NCI-H524 treated with DMSO at 0.1 percent for 48 hours (cell line): ENCODE results near the gene PSMB10.
"Not testable (repeated sequence)": the region's sequence is repeated elsewhere in the genome, so short reads cannot be mapped to it uniquely, and the experiment has no call there.

Experiments
- DNase-seq: peaks from one replicate; lab custom pipeline; 2025; lab: John Stamatoyannopoulos, UW

The PSMB10 gene

DNA sequence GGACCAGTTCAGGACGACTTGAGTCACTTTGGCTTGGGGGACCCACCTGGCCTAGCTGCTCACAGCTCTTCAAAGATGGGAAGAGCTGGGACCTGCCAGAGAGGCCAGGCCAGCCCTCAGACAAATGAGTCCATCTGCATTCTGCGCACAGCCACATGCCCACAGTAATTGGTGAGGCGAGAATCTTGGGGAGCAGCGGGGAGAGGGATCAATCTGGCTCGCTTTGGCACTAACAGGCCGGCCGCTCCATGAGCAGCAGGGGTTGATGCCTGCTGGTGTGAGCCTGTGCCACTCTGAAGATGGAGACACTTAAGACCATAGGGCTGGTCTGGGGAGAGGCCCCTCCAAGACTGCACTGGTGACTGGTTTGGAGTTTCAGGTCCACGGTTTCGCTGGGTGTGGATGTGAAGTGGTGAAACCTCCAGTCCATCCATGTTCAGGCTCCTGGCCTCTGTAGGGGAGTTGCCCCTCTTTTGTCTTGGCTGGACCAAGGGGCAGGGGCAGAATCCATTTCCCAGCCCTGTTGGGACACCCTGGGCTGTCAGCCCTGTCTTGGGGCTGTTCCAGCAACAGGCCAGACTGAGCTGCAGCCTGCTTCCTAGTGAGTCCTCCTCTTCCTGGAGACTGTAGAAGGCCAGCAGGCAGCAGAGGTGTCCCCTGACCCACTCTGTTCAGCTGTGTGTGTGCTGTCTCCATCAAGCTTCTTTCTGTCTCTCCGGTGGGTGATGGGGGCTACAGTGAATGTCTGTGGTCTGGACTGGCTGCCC is 12.3 kb downstream of the PSMB10 start:
- DNase-seq: no peak

DNA sequence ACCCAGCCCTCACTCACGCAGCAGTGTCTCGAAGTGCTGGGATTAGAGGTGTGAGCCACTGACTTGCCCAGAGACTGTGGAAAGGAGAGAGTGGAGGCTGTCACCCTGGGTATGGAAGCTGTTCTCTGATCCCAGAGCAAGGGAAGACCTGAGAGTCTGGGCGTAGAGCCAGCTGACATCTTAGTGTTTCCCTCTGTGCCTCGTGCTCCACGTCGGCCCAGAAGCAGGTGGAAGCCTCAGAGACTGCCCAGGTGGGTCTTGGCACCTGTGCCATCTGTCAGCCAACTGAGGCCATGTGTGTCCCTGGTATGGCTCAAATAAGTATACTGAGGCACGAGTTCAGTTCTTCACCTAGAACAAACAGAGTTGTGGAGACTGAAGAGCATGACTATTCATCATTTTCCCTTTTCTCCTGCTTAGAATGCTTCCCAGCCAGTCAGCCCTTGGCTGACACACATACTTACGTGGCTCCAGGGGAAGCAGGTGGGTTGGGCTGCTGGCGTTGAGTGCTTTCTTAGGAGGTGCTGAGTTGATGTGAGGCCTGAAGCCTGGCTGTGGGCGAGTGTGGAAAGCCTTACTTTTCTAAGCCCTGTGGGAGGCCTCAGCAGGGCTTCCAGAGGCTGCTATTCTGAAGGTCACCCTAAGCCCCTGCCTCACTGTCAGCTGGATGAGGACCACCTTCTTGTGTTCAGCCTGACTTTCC is 13.1 kb downstream of the PSMB10 start:
- DNase-seq: no peak

DNA sequence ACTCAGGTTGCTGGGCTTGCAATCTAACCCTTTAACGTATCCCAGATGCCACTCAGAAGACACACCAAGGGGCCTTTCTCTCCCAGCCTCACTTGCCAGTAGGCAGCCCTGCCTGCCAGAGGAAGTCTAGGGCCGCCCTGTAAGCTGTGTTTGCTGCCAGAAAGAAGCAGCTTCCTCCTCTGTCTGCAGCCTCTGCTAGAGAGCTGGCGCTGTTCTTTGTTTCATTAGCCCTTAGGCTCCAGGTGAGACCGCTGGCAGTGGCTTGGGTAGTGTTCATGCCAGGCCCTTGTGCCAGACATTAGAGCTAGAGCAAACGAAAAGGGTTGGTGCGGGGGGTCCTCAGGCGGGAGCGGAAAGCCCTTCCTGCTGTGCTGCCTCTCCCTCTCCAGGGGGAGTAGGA is 13.9 kb downstream of the PSMB10 start:
- no peak for DNase-seq

DNA sequence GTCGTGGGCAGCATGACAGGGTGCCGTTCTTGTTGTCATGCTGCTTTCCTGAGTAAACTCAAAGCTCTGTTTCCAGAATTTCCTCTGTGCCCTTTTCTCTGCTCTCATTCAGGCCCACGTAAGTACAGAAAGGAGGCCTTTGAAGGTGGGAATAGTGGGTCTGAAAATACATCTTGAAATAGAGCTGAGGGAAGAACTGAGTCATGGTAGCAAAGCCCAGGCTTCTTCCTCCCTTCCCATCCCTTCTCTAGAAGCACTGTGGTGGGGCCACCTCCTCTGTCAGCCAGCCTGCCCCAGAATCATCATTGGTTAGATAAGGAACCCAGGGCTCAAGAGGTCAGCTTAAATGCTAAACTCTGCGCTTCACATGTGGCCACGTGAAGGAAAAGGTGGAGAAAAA is 14.4 kb downstream of the PSMB10 start:
- DNase-seq: no peak

DNA sequence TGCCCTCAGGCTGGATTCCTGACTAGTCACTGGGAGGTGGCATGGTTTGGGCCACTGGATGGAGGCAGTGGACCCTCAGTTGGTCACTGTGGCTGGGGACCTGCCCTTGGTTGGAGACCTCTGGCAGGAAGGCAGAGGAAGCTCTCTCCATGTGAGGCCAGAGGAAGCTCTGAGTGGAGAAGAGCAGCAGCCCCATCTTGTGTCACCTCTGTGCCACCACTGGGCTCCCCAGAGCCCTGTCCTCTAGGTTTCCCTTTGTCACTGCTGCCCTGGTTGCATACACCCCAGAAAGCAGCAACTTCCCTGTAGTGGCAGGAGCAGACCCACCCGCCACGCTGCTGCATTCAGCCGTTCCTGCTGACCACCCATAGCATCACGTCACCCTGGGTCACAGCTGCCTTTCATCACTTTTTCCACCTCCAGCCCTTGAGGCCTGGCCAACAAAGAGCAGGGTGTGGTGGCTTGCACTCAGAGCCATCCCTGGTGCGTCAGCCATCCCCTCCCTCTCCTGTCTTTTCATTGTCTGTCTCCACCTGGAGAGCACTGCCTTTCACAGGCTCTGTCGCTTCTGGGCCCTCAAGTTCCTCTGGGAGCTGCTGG is 16.9 kb downstream of the PSMB10 start:
- DNase-seq: no peak

DNA sequence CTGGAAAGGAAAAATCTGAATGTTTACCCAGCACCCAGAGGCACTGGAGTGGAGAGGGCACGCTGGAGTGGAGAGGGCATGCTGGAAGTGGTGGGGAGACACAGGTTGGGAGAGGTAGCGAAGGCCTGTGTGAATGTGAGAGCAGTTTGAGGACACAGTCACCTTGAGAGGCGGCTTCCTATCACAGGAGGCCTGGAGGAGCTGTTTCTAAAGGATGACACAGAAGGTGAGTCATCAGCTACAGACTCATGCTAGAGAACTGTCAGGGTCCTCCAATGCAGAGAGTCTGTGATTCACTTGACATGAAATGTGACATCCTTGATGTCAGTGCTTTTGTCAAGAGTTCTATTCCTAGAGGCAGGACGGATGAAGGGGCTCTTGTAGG is 18.8 kb downstream of the PSMB10 start:
- no peak for DNase-seq

DNA sequence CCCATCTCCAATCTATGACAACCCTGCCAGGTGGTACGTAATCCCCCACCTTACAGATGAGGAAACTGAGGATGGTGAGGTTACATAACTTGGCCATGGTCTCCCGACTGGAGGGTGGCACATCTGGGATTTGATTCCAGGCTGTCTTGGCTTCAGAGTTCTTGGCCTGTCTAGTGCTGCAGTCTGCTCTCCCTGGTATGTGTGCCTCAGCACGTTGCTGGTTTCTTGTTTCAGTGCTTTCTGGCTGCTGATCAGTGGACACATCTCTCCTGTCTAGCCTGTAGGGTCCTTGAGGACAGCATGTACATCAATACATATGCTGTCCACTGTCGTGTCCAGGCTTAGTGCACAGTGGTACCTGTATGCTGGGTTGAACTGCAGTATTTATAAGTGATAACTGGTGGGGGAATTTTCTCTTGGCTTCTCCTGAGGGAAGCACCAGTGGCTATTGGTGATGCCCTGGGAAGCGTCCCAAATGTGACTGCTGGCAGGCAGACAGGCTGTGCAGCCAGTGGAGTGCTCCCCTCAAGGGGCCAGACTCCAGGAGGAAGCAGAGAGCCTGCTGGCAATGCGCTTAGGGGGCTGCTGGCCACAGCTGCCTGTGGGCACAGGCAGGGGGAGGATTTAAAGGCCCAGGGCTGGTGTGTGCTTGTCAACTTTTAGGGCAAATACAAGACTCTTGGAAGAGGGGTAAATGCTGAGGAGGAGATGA is 19.4 kb downstream of the PSMB10 start:
- DNase-seq: no peak

DNA sequence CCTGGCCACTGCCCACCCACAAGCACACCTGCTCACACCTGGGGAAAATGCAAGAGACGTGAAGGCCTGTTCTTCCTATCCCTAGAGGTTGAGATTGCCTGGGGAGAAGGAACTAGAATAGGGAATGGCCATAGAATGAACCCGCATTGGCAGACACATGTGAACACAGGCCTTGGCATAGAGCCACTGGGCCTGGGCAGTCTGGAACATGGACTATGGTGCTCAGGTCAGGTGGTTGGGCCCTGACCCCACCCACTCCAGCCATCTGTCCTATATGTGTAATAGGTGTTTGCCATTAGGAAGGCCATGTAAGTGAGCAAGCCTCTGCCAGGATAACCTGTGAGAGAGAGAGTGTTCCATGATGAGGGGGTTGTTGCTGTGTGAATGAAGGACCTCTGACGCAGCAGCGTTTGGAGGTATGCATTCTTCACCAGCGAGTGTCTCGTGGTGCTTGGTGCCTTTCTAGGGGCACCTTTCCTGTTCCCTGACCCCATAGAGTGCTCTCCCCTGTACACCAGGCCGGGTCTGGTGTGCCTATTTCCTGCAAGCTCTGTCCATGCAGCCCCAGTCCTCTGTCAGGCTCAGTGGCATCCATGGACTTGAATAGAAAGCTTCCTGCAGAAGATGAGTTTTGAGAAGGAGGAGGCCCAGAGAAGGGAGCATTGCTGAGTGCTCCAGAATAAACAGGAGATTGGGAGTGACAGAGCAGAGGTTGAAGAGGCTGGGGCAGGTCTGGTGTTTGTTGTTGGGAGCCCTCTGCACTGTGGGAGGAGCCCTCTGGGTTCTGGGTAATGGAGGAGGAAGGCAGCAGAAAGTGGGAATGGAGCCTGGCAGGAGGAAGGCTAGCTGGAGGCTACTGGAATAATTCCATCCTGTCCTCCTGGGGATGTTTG is 20.6 kb downstream of the PSMB10 start:
- no peak for DNase-seq

DNA sequence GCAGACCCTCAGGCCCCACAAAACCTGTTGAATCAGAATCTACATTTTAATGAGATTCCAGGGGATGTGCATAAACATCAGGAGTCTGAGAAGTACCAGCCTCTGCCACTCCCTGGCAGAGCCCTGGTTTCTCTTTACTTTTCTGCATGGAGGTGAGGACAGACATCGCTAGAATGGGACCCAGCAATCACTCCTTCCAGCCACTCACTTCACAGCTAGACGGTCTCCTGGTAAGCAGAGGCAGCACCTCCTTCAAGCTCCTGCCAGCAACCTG is 21.2 kb downstream of the PSMB10 start:
- not testable (repeated sequence) for DNase-seq

DNA sequence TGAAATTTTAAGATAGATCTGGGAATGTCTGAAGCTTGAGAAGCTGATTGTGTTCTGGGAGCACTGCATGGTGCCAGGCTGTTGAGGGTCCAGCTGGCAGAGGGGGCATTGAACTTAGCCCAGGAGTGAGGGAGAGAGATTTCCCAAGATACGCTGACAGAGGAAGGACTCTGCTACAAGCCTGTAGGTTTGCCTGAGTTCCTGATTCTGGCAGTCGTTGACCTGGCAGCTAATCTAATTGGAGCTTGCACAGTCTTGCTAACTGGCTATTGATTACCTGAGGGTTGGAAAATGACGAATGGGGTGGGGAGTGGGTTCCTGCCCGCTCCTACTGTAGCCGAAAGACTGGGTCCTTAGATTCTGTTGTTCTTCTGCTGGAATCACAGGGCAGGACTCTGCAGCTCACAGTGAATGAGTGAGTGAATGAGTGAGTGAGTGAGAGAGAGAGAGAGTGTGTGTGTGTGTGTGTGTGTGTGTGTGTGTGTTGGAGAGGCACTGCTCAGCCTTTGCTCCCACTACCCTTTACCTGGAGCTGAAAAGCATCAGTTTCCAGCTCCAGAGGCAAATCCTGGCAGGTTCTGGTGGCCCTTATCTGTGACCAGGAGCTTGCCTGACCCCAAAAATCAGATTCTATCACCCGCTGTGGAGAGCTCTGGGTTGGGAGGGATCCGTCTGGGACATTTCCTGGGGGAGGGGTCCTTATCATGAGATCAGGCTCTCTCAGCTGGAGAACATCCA is 21.7 kb downstream of the PSMB10 start:
- DNase-seq: no peak

DNA sequence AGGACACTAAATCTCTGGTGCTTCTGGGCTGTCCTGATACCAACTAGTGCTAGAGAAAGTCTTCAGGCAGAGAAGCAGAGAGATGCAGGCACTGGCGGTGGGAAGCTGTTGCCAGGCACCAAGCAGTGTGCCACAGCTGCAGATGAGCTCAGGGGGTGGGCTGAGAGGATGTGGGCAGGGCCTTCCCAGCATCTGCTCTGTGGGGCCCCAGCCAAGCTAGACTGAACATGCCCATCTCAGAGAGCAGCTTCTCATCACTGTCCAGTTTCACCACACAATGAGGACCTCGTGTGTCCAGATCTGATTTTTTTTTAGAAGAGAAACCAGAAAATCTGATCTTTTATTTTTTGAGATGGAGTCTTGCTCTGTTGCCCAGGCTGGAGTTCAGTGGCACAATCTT is 26.5 kb downstream of the PSMB10 start:
- no peak for DNase-seq

DNA sequence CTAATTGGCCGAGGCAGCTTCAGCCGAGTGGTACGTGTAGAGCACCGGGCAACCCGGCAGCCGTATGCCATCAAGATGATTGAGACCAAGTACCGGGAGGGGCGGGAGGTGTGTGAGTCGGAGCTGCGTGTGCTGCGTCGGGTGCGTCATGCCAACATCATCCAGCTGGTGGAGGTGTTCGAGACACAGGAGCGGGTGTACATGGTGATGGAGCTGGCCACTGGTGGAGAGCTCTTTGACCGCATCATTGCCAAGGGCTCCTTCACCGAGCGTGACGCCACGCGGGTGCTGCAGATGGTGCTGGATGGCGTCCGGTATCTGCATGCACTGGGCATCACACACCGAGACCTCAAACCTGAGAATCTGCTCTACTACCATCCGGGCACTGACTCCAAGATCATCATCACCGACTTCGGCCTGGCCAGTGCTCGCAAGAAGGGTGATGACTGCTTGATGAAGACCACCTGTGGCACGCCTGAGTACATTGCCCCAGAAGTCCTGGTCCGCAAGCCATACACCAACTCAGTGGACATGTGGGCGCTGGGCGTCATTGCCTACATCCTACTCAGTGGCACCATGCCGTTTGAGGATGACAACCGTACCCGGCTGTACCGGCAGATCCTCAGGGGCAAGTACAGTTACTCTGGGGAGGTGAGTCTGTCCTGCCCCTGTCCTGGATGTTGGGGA is 27.5 kb downstream of the PSMB10 start:
- no peak for DNase-seq

DNA sequence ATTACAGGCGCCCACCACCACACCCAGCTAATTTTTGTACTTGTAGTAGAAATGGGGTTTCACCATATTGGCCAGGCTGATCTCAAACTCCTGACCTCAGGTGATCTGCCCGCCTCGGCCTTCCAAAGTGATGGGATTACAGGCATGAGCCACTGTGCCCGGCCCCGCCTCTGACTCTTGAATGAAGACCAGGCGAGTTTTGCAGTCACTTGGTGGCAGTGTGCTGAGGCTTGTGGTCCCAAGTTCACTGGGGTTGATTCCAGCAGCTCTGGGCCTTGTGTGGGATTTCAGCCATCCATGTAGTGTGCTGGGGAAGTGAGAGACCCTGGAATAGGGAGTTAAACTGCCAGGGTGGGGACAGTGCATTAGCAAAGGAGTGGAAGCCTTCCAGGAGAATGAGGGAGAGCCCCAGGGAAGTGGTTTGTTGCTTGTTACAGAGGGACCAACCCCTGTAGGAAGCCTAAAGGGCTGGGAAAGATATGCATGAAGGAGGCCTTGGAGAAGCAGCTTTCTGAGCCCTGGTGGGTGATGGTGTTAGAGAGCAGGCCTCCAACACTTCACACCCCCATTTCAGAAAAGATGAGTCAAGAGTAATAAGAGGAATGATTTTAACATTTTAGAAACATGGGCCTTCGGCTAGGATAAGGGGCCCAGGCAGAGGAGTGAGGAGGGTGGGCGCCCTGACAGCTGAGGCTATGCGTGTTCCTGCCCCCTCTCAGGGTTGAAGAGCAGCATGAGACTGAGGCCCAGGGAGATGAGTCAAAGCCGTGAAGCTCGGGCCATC is 29.1 kb downstream of the PSMB10 start:
- no peak for DNase-seq

DNA sequence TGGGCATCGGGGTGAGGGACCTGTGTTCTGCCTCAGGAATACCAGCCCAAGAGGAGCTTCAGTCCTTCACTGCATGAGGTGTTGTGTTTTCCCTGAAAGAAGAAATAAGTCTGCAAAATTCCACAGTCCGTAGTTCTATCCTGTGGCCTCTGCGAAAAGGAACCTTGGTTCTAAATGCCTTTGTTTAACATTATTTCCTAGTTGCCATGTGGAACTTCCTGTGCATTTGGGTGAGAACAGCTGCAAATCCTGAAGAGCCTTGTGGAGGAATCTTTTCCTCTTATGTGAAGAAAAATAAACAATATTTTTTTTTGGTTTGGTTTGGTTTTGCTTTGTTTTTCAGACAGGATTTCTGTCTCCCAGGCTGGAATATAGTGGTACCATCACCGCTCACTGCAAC is 33.8 kb downstream of the PSMB10 start:
- no peak for DNase-seq

DNA sequence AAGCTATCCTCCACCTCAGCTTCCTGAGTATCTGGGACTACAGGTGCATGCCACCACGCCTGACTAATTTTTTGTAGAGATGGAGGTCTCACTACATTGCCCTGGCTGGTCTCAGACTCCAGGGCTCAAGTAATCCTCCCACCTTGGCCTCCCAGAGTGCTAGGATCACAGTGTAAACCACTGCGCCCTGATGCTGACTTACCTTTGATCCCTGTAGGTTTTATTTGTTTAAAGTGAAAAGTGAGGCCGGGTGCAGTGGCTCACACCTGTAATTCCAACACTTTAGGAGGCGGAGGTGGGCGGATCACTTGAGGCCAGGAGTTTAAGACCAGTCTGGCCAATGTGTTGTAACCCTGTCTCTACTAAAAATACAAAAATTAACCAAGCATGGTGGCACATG is 34.9 kb downstream of the PSMB10 start:
- no peak for DNase-seq

DNA sequence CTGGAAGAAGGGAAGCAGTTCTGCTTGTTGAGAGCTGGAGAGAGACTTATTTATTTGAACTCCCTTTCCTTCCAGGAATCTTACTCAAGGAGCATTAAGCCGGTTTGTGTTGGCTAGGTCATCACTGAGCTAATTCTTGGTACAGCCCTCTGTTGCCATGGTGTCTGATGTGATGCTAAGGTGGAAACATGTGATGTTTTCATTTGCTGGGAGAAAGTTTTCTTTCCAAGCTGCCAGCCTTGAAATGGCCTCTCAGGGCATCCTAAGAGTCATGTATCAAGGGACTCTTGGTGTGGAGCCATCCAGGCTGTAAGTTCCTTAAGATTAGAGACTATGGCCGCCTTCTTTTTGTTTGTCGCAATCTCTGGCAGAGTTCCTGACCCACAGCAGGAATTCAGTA is 39.4 kb downstream of the PSMB10 start:
- DNase-seq: no peak

DNA sequence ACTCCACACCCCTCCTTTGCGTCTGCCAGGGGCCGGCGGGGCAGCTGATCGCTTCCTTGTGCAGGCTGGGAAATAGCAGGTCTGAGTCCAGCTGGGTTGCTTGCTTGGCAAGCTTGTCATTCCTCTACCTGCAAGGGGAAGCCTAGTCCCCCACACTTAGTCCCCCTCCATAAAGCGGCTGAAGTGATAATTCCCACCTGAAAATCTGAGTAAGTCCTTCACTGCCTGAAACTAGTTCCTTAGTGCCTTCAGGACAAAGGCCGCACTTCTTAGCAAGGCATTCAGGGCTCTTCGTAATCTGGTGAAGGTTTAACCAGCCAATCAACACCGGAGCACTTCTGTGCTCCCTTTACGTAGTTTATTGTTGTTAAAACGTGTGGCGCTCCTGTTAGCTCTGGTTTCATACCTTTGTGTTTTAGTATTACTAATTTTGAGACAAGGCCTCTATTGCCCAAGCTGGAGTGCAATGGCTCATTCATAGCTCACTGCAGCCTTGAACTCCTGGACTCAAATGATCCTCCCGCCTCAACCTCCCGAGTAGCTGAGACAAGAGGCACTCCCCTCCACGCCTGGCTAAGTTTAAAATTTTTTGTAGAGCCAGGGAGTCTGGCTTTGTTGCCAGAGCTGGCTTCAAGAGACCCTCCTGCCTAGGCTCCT is 42.8 kb downstream of the PSMB10 start:
- no peak for DNase-seq

DNA sequence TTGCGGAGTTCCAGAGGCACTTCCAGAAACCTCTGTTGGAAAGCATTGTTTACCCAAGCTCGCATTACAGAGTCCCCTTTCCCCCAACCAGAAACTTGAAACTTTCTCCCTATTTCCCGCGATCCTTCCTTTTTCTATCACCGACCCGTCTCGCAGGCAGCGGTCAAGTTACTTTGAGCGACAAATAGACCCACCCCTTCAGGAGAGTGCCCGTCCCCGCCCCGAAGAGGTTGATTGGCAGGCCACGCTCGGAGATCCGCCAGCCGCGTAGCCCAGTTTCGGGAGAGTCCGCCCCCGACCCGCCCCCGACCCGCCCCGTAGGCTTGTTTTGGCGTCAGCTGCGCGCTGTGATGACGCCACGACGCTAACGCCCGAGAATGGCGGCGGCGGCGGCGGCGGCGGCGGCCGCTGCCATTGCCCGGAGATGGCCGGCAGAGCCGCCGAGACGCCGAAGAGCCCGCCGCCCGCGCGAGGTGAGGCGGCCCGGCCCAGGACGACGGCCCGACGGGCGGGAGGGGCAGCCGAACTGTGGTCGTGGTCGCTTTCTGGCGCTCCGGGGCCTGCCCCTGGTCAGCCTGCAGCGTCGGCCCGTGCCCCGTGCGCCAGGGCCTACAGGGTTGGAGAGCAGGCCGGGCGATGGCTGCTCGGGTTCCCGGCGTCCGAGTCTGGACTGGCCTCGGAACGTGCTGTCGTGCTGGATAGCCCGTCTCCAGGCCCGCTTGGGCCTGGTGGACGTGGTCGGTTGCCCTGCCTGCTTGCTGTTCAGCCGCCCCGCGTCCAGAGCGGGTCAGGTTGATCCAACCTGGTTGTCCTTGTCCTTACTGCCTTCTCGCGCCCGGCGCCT is 43.5 kb downstream of the PSMB10 start, which contains the start of gene PSKH1:
Gene PSKH1, plus strand, starts transcription at position 356 of the 844 bp plus-strand sequence. CDS start 15,496 bp downstream, outside the sequence.
- peak; percentile 85 for DNase-seq
